ENCODE results near the gene CAMSAP1. TPM values are rescaled to one million over a fixed set of nuclear protein-coding genes. Genes with fewer than 3 reads are reported as not detected.

Gene CAMSAP1
- polyA plus RNA-seq, 4 donors = 1.6 to 6.7 (median 3.2) TPM

- Histone ChIP-seq H3K4me1 (ENCODE audit: control insufficient read depth in 3 of 3, insufficient read depth in 2 of 3, low read depth in 1 of 3, low read length in 2 of 3) (no peaks in the 10 kb centered on the region), H3K27me3 (ENCODE audit: control insufficient read depth in 3 of 3, insufficient read depth in 3 of 3, low read length in 3 of 3) (no peaks in the 10 kb centered on the region), H3K27ac (ENCODE audit: low read depth in 1 of 3, low read length in 2 of 3) (no peak overlapping the region), H3K4me3 (ENCODE audit: low read depth in 1 of 3, low read length in 3 of 3) (no peak overlapping the region), H3K36me3 (ENCODE audit: control insufficient read depth in 3 of 3, insufficient read depth in 2 of 3, low read depth in 1 of 3, low read length in 3 of 3) (peaks cover 0 to 18% (median 0%) of the 10 kb centered on the region in 3 donors), H3K9me3 (ENCODE audit: control insufficient read depth in 2 of 2, insufficient read depth in 1 of 2, low read depth in 1 of 2, low read length in 1 of 2) (no peaks in the 10 kb centered on the region)
- FAIRE-seq (no peak), DNase-seq (no peak)
- 89 to 95% (median 92%) methylated on average over 18 of the region's 18 CpGs for WGBS, 3 donors
Measured at GRCh38 chr9:135878528-135879236, 28.7 kb downstream of the CAMSAP1 start.

GRCh38 chr9:135877791-135878527, 29.4 kb downstream of the CAMSAP1 start:
- Histone ChIP-seq H3K27me3 (ENCODE audit: control insufficient read depth in 3 of 3, insufficient read depth in 3 of 3, low read length in 3 of 3) (no peaks in the 10 kb centered on the region), H3K27ac (ENCODE audit: low read depth in 1 of 3, low read length in 2 of 3) (no peak overlapping the region), H3K4me3 (ENCODE audit: low read depth in 1 of 3, low read length in 3 of 3) (no peak overlapping the region), H3K9me3 (ENCODE audit: control insufficient read depth in 2 of 2, insufficient read depth in 1 of 2, low read depth in 1 of 2, low read length in 1 of 2) (no peaks in the 10 kb centered on the region), H3K4me1 (ENCODE audit: control insufficient read depth in 3 of 3, insufficient read depth in 2 of 3, low read depth in 1 of 3, low read length in 2 of 3) (no peaks in the 10 kb centered on the region), H3K36me3 (ENCODE audit: control insufficient read depth in 3 of 3, insufficient read depth in 2 of 3, low read depth in 1 of 3, low read length in 3 of 3) (peaks cover 0 to 18% (median 0%) of the 10 kb centered on the region in 3 donors)
- DNase-seq (no peak), FAIRE-seq (no peak)
- 81 to 88% (median 83%) methylated on average over 11 of the region's 11 CpGs for WGBS, 3 donors

GRCh38 chr9:135876936-135877335, 30.4 kb downstream of the CAMSAP1 start:
- FAIRE-seq (no peak), DNase-seq (no peak)
- no peaks in the 10 kb centered on the region for H3K4me1 ChIP-seq (ENCODE audit: control insufficient read depth in 3 of 3, insufficient read depth in 2 of 3, low read depth in 1 of 3, low read length in 2 of 3)
- WGBS, 3 donors = 94 to 96% (median 94%) methylated on average over 6 of the region's 6 CpGs
- no peaks in the 10 kb centered on the region for H3K27me3 ChIP-seq (ENCODE audit: control insufficient read depth in 3 of 3, insufficient read depth in 3 of 3, low read length in 3 of 3)
- H3K36me3 ChIP-seq (ENCODE audit: control insufficient read depth in 3 of 3, insufficient read depth in 2 of 3, low read depth in 1 of 3, low read length in 3 of 3) = peaks cover 0 to 16% (median 0%) of the 10 kb centered on the region in 3 donors
- H3K27ac ChIP-seq (ENCODE audit: low read depth in 1 of 3, low read length in 2 of 3) = no peak overlapping the region
- no peaks in the 10 kb centered on the region for H3K9me3 ChIP-seq (ENCODE audit: control insufficient read depth in 2 of 2, insufficient read depth in 1 of 2, low read depth in 1 of 2, low read length in 1 of 2)
- H3K4me3 ChIP-seq (ENCODE audit: low read depth in 1 of 3, low read length in 3 of 3) = no peak overlapping the region

- FAIRE-seq (no peak), DNase-seq (no peak)
- Histone ChIP-seq H3K4me3 (ENCODE audit: low read depth in 1 of 3, low read length in 3 of 3) (no peak overlapping the region), H3K36me3 (ENCODE audit: control insufficient read depth in 3 of 3, insufficient read depth in 2 of 3, low read depth in 1 of 3, low read length in 3 of 3) (peaks cover 0 to 3% (median 0%) of the 10 kb centered on the region in 3 donors), H3K27ac (ENCODE audit: low read depth in 1 of 3, low read length in 2 of 3) (no peak overlapping the region), H3K27me3 (ENCODE audit: control insufficient read depth in 3 of 3, insufficient read depth in 3 of 3, low read length in 3 of 3) (no peaks in the 10 kb centered on the region), H3K9me3 (ENCODE audit: control insufficient read depth in 2 of 2, insufficient read depth in 1 of 2, low read depth in 1 of 2, low read length in 1 of 2) (peaks cover 0 to 1% of the 10 kb centered on the region in 2 donors), H3K4me1 (ENCODE audit: control insufficient read depth in 3 of 3, insufficient read depth in 2 of 3, low read depth in 1 of 3, low read length in 2 of 3) (no peaks in the 10 kb centered on the region)
- 87 to 96% (median 95%) methylated on average over 5 of the region's 5 CpGs for whole genome bisulfite sequencing, 3 donors
Measured at GRCh38 chr9:135874859-135875258, 32.5 kb downstream of the CAMSAP1 start.

GRCh38 chr9:135869909-135870308, 37.4 kb downstream of the CAMSAP1 start:
- H3K27ac ChIP-seq (ENCODE audit: low read depth in 1 of 3, low read length in 2 of 3) = no peak overlapping the region
- no peaks in the 10 kb centered on the region for H3K4me1 ChIP-seq (ENCODE audit: control insufficient read depth in 3 of 3, insufficient read depth in 2 of 3, low read depth in 1 of 3, low read length in 2 of 3)
- 89 to 93% (median 91%) methylated on average over 3 of the region's 3 CpGs for WGBS, 3 donors
- H3K9me3 ChIP-seq (ENCODE audit: control insufficient read depth in 2 of 2, insufficient read depth in 1 of 2, low read depth in 1 of 2, low read length in 1 of 2) = peaks cover 0 to 3% of the 10 kb centered on the region in 2 donors
- H3K36me3 ChIP-seq (ENCODE audit: control insufficient read depth in 3 of 3, insufficient read depth in 2 of 3, low read depth in 1 of 3, low read length in 3 of 3) = peaks cover 0 to 5% (median 2%) of the 10 kb centered on the region in 3 donors
- DNase-seq = no peak
- no peaks in the 10 kb centered on the region for H3K27me3 ChIP-seq (ENCODE audit: control insufficient read depth in 3 of 3, insufficient read depth in 3 of 3, low read length in 3 of 3)
- H3K4me3 ChIP-seq (ENCODE audit: low read depth in 1 of 3, low read length in 3 of 3) = no peak overlapping the region
- no peak for FAIRE-seq

GRCh38 chr9:135865531-135865930, 41.8 kb downstream of the CAMSAP1 start:
- Histone ChIP-seq H3K36me3 (ENCODE audit: control insufficient read depth in 3 of 3, insufficient read depth in 2 of 3, low read depth in 1 of 3, low read length in 3 of 3) (peaks cover 0 to 13% (median 4%) of the 10 kb centered on the region in 3 donors), H3K4me3 (ENCODE audit: low read depth in 1 of 3, low read length in 3 of 3) (no peak overlapping the region), H3K4me1 (ENCODE audit: control insufficient read depth in 3 of 3, insufficient read depth in 2 of 3, low read depth in 1 of 3, low read length in 2 of 3) (no peaks in the 10 kb centered on the region), H3K27me3 (ENCODE audit: control insufficient read depth in 3 of 3, insufficient read depth in 3 of 3, low read length in 3 of 3) (no peaks in the 10 kb centered on the region), H3K27ac (ENCODE audit: low read depth in 1 of 3, low read length in 2 of 3) (no peak overlapping the region), H3K9me3 (ENCODE audit: control insufficient read depth in 2 of 2, insufficient read depth in 1 of 2, low read depth in 1 of 2, low read length in 1 of 2) (peaks cover 0 to 3% of the 10 kb centered on the region in 2 donors)
- WGBS, 3 donors = 86 to 95% (median 94%) methylated on average over 7 of the region's 7 CpGs
- FAIRE-seq (no peak), DNase-seq (no peak)

- Histone ChIP-seq H3K9me3 (ENCODE audit: control insufficient read depth in 2 of 2, insufficient read depth in 1 of 2, low read depth in 1 of 2, low read length in 1 of 2) (no peaks in the 10 kb centered on the region), H3K27me3 (ENCODE audit: control insufficient read depth in 3 of 3, insufficient read depth in 3 of 3, low read length in 3 of 3) (no peaks in the 10 kb centered on the region), H3K4me1 (ENCODE audit: control insufficient read depth in 3 of 3, insufficient read depth in 2 of 3, low read depth in 1 of 3, low read length in 2 of 3) (no peaks in the 10 kb centered on the region), H3K36me3 (ENCODE audit: control insufficient read depth in 3 of 3, insufficient read depth in 2 of 3, low read depth in 1 of 3, low read length in 3 of 3) (peaks cover 0 to 13% (median 4%) of the 10 kb centered on the region in 3 donors), H3K4me3 (ENCODE audit: low read depth in 1 of 3, low read length in 3 of 3) (no peak overlapping the region), H3K27ac (ENCODE audit: low read depth in 1 of 3, low read length in 2 of 3) (no peak overlapping the region)
- FAIRE-seq (no peak), DNase-seq (peak; percentile 45 to 52)
- 40 to 48% (median 43%) methylated on average over 8 of the region's 8 CpGs for WGBS, 3 donors
Measured at GRCh38 chr9:135864447-135865049, 42.8 kb downstream of the CAMSAP1 start.

- Histone ChIP-seq H3K4me3 (ENCODE audit: low read depth in 1 of 3, low read length in 3 of 3) (no peak overlapping the region), H3K4me1 (ENCODE audit: control insufficient read depth in 3 of 3, insufficient read depth in 2 of 3, low read depth in 1 of 3, low read length in 2 of 3) (no peaks in the 10 kb centered on the region), H3K27ac (ENCODE audit: low read depth in 1 of 3, low read length in 2 of 3) (no peak overlapping the region), H3K36me3 (ENCODE audit: control insufficient read depth in 3 of 3, insufficient read depth in 2 of 3, low read depth in 1 of 3, low read length in 3 of 3) (peaks cover 0 to 14% (median 4%) of the 10 kb centered on the region in 3 donors), H3K27me3 (ENCODE audit: control insufficient read depth in 3 of 3, insufficient read depth in 3 of 3, low read length in 3 of 3) (no peaks in the 10 kb centered on the region), H3K9me3 (ENCODE audit: control insufficient read depth in 2 of 2, insufficient read depth in 1 of 2, low read depth in 1 of 2, low read length in 1 of 2) (no peaks in the 10 kb centered on the region)
- WGBS, 3 donors = 81 to 90% (median 83%) methylated on average over 8 of the region's 8 CpGs
- DNase-seq (no peak), FAIRE-seq (no peak)
Measured at GRCh38 chr9:135862809-135863208, 44.5 kb downstream of the CAMSAP1 start.
